ENCODE measurements around the gene PAQR5.

DNA sequence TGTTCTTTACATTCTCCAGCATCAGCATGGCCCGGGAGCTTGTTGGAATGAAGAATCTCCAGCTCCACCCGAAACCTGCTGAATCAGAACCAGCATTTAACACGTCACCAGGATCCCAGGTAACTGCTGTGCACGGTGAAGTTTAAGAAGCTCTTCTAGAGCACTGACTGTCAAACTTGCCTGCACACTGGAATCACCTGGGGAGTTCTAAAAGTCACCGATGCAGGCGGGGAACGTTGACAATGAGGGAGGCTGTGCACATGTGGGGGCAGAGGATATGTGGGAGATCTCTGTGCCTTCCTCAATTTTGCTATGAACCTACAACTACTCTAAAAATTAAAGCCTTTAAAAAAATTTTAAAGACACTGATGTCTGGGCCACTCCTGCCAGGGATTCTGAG, 19.1 kb upstream of the PAQR5 start:
- TF ChIP-seq, protein P1, sequence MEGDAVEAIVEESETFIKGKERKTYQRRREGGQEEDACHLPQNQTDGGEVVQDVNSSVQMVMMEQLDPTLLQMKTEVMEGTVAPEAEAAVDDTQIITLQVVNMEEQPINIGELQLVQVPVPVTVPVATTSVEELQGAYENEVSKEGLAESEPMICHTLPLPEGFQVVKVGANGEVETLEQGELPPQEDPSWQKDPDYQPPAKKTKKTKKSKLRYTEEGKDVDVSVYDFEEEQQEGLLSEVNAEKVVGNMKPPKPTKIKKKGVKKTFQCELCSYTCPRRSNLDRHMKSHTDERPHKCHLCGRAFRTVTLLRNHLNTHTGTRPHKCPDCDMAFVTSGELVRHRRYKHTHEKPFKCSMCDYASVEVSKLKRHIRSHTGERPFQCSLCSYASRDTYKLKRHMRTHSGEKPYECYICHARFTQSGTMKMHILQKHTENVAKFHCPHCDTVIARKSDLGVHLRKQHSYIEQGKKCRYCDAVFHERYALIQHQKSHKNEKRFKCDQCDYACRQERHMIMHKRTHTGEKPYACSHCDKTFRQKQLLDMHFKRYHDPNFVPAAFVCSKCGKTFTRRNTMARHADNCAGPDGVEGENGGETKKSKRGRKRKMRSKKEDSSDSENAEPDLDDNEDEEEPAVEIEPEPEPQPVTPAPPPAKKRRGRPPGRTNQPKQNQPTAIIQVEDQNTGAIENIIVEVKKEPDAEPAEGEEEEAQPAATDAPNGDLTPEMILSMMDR (IDR thresholded peaks at IDR 0.05 in 2 of 3, conservative IDR thresholded peaks at IDR 0.05 in 1 of 3; ENCODE audit: borderline replicate concordance in 1 of 3, insufficient read depth in 1 of 3, low read depth in 2 of 3, low read length in 2 of 3), result no peak
- no peak for TF ChIP-seq RAD21 (IDR thresholded peaks at IDR 0.05; ENCODE audit: low read depth)
- no peak for TF ChIP-seq POLR2A (IDR thresholded peaks at IDR 0.05; ENCODE audit: borderline replicate concordance, extremely low read depth, insufficient read depth, insufficient read length)
- TF ChIP-seq SIN3A (IDR thresholded peaks at IDR 0.05; ENCODE audit: low read depth), result no peak
- no peak for TF ChIP-seq POLR2AphosphoS5 (IDR thresholded peaks at IDR 0.05; ENCODE audit: low read depth, low read length)
- no peak for TF ChIP-seq EZH2phosphoT487 (IDR thresholded peaks at IDR 0.05; ENCODE audit: borderline replicate concordance)
- no peak for TF ChIP-seq EZH2 (IDR thresholded peaks at IDR 0.05)
- TF ChIP-seq, protein P2, sequence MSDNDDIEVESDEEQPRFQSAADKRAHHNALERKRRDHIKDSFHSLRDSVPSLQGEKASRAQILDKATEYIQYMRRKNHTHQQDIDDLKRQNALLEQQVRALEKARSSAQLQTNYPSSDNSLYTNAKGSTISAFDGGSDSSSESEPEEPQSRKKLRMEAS (IDR thresholded peaks at IDR 0.05), result no peak
- TF ChIP-seq, protein P3, sequence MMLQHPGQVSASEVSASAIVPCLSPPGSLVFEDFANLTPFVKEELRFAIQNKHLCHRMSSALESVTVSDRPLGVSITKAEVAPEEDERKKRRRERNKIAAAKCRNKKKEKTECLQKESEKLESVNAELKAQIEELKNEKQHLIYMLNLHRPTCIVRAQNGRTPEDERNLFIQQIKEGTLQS (IDR thresholded peaks at IDR 0.05), result no peak
- TF ChIP-seq CEBPB (IDR thresholded peaks at IDR 0.05; ENCODE audit: low read depth), result no peak
- no peak for TF ChIP-seq TCF7L2 (IDR thresholded peaks at IDR 0.05; ENCODE audit: borderline replicate concordance, extremely low read depth, insufficient read depth, insufficient read length)
- TF ChIP-seq CBX3 (IDR thresholded peaks at IDR 0.05; ENCODE audit: low read depth), result no peak
- no peak for TF ChIP-seq YY1 (IDR thresholded peaks at IDR 0.05; ENCODE audit: extremely low read depth, insufficient replicate concordance, low read depth, low read length)
- no peak for TF ChIP-seq ZFX (IDR thresholded peaks at IDR 0.05)

Measured in HCT116 (cell line).